ENCODE measurements around the gene MGLL. TPM values are rescaled to one million over a fixed set of nuclear protein-coding genes. Genes with fewer than 3 reads are reported as not detected.
A peak's percentile ranks its signal among the peaks of the same experiment; 100 is the strongest.

The MGLL gene
- total and polyA plus RNA-seq, 9 of the 15 experiments (the other 6 are each of a cell fraction or from before 2014, with no cell fraction given): 0.12 to 0.32 (median 0.18) TPM; not detected in 6

DNA sequence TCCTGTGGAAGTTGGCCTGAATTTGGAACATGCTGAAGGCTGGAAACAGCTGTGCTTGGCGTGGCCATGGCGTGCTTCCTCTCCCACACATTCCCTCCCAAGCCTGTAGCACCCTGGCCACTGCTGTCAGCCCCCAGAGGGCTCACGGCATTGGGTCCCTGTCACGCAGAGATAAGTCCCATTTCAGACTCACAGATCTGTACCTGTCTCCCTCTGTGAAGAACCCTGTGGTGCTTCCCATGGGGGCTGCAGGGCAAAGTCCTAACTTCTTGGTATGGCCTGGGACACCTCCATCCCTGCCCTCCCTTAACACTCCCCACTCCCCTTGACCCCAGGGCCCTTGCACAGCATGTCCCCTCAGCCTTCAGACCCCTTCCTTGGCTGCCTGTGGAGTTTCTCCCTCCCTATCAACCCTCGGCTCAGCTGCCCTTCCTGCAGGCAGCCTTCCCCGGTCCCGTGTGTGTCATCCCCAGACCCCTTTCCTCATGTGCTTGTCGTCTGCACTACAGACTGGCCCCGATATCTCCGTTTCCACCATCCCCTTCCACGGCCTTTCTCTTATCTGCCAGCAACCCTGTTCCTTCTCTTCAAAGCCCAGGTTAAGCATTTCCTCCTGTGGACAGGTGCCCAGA lies 120.9 kb downstream of the MGLL start:
- 22% methylated on average over 9 of the region's 11 CpGs for WGBS (ENCODE audit: insufficient coverage, low coverage, missing lambda C conversion rate)
- POLR2A ChIA-PET: interaction anchor here (0.5 kb wide), 1 partner anchor 152 kb away, joined by 3 read pairs; no protein-coding TSS in a partner anchor

More for the DNA sequence above, 120.9 kb downstream of the MGLL start:
- Histone ChIP-seq H3K9ac (ENCODE audit: insufficient read depth in 1 of 2, low read depth in 2 of 2, low read length in 2 of 2) (peak overlapping the region; percentile 43 to 70), H3K79me2 (ENCODE audit: control insufficient read depth, insufficient read depth, low read length) (no peaks in the 10 kb centered on the region), H3K36me3 (ENCODE audit: control insufficient read depth, insufficient read depth, low read length) (no peaks in the 10 kb centered on the region), H3K4me2 (ENCODE audit: insufficient read depth, low read length) (peak overlapping the region; percentile 55), H3K9me1 (ENCODE audit: control insufficient read depth, insufficient read depth, low read length) (peaks cover 3% of the 10 kb centered on the region), H3K27ac (ENCODE audit: extremely low read depth, low read depth, low read length) (peak overlapping the region; percentile 57; the same call in 2 of the 3 replicates), H3K27me3 (ENCODE audit: control insufficient read depth in 2 of 2, insufficient read depth in 2 of 2, low read length in 2 of 2) (no peaks in the 10 kb centered on the region), H4K20me1 (replicated peaks; ENCODE audit: control insufficient read depth, insufficient read depth, low read length) (no peaks in the 10 kb centered on the region), H2AFZ (ENCODE audit: low read depth, low read length) (peak overlapping the region; percentile 92), H3K9me3 (replicated peaks; ENCODE audit: control insufficient read depth, insufficient read depth, low read depth, low read length) (no peaks in the 10 kb centered on the region), H3K4me3 (no peak overlapping the region), H3K4me1 (replicated peaks in 1 of 2; ENCODE audit: control insufficient read depth in 2 of 2, insufficient read depth in 2 of 2, low read length in 2 of 2) (peaks cover 25 to 45% of the 10 kb centered on the region in 2 experiments)
- FAIRE-seq: no peak
- intact Hi-C loops (cut with micrococcal nuclease): no loop called here
- BruUV-seq (replicated peaks): no TSS peak
- DNase-seq (ENCODE audit: extremely low read depth in 1 of 4, low spot score in 3 of 4): peak; percentile 32 to 61 (median 47)
- TF ChIP-seq CBFA2T2 (conservative IDR thresholded peaks at IDR 0.05) (peak; percentile 25; the same call in 1 of the 2 replicates), CBFA2T3 (IDR thresholded peaks at IDR 0.05) (peak; percentile 62), DACH1 (IDR thresholded peaks at IDR 0.05; ENCODE audit: partially characterized antibody) (peak; percentile 51), ARID1B (IDR thresholded peaks at IDR 0.05) (0 out of 2 replicates have a peak, but pooled peaks have one; percentile 30), ASH1L (IDR thresholded peaks at IDR 0.05; ENCODE audit: borderline replicate concordance, low read depth, partially characterized antibody) (no peak), CXXC5 (CRISPR knock-in tag; IDR thresholded peaks at IDR 0.05) (peak; percentile 36; the same call in 1 of the 2 replicates), PML (IDR thresholded peaks at IDR 0.05; ENCODE audit: low read length) (no peak), TFAP4 (CRISPR knock-in tag; IDR thresholded peaks at IDR 0.05; ENCODE audit: borderline replicate concordance) (peak; percentile 62; the same call in 1 of the 2 replicates)
- in situ Hi-C loops (cut with MboI): no loop called here
- CTCF ChIA-PET (ENCODE audit: low intra/inter-chr PET ratio): no interaction called here
- ATAC-seq: peak; percentile 63
